Activated T-helper 17 cell treated with anti-CD3 and anti-CD28 coated beads, Interleukin-2, amount 50 U/mL, for 72 hours (primary cell): ENCODE results near the gene LRP1. TPM values are rescaled to one million over a fixed set of nuclear protein-coding genes. Genes with fewer than 3 reads are reported as not detected.

Experiments
- ATAC-seq: fragments of 150-1000 bp; cut with Tn5 transposase; replicated peaks from 2 replicates; pipeline ENCODE4 v1.10.0; 2021; ENCODE audit warnings: mild to moderate bottlenecking, moderate library complexity
- H3K27ac Mint-ChIP-seq: one replicate; pipeline ENCODE4 v1.8.0; 2022; ENCODE audit warnings: mixed read lengths
- H3K27me3 Mint-ChIP-seq: one replicate; pipeline ENCODE4 v1.8.0; 2022; ENCODE audit warnings: mixed read lengths
- H3K36me3 Mint-ChIP-seq: one replicate; pipeline ENCODE4 v1.8.0; 2022; ENCODE audit warnings: low read depth, mild to moderate bottlenecking, mixed read lengths
- H3K4me1 Mint-ChIP-seq: one replicate; pipeline ENCODE4 v1.8.0; 2022; ENCODE audit warnings: mixed read lengths
- H3K4me3 Mint-ChIP-seq: one replicate; pipeline ENCODE4 v1.8.0; 2022; ENCODE audit warnings: mild to moderate bottlenecking, mixed read lengths
- H3K9me3 Mint-ChIP-seq: one replicate; pipeline ENCODE4 v1.8.0; 2022; ENCODE audit warnings: mixed read lengths
- total RNA-seq, 2 donors: library from RNA; stranded (reverse); gene quantifications; one replicate each; pipeline ENCODE4 v1.2.3, GENCODE V29; 2022

LRP1 gene
- total RNA-seq, 2 donors from 2014 or later, result 2.4 to 20.2 TPM

DNA sequence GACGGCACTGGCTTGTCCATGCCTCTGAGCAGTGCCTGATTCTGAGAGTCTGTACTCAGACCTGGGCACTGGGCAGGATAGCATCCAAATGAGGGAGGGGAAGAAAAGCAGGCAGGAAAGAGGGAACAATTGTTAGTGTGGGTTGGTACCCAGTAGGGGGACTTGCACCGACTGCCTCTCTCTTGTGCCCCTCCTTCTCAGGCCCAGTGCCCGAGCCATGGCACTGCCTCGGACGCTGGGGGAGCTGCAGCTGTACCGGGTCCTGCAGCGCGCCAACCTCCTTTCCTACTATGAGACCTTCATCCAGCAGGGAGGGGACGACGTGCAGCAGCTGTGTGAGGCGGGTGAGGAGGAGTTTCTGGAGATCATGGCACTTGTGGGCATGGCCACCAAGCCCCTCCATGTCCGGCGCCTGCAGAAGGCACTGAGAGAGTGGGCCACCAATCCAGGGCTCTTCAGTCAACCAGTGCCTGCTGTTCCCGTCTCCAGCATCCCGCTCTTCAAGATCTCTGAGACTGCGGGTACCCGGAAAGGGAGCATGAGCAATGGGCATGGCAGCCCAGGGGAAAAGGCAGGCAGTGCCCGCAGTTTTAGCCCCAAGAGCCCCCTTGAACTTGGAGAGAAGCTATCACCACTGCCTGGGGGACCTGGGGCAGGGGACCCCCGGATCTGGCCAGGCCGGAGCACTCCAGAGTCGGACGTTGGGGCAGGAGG is 37.2 kb upstream of the LRP1 start:
- peaks cover 27% of the 10 kb centered on the region for H3K4me1 Mint-ChIP-seq
- ATAC-seq, result no peak
- H3K9me3 Mint-ChIP-seq, result no peaks in the 10 kb centered on the region
- no peaks in the 10 kb centered on the region for H3K27me3 Mint-ChIP-seq
- H3K4me3 Mint-ChIP-seq, result peak overlapping the region; percentile 97
- H3K27ac Mint-ChIP-seq, result peak overlapping the region; percentile 11
- peaks cover 89% of the 10 kb centered on the region for H3K36me3 Mint-ChIP-seq

DNA sequence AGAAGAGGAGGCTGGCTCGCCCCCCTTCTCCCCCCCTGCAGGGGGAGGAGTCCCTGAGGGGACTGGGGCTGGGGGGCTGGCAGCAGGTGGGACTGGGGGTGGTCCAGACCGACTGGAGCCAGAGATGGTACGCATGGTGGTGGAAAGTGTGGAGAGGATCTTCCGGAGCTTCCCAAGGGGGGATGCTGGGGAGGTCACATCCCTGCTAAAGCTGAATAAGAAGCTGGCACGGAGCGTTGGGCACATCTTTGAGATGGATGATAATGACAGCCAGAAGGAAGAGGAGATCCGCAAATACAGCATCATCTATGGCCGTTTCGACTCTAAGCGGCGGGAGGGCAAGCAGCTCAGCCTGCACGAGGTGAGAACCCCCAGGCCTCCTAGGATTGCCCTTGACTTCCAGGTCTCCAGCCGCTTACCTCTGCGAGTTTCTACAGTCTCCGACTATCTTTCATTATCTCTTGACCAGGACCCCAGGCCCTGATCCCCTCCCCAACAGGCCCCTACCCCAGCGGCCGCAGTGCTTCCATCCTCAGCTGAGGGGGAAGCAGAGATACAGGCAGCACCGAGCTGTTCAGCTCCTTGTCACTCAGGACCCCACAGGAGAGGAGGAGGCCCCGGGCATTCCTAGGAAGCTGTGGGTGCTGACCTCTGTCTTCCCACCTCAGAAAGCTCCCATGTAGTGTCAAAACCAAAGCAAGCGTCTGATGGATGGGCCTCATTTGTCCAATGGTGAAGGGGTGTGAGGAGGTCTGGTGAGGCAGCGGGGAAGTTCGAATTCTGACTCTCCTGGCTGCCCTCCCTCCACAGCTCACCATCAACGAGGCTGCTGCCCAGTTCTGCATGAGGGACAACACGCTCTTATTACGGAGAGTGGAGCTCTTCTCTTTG is 36.4 kb upstream of the LRP1 start:
- Mint-ChIP-seq H3K9me3 (no peaks in the 10 kb centered on the region), H3K36me3 (peaks cover 89% of the 10 kb centered on the region), H3K4me3 (peak overlapping the region; percentile 97), H3K27ac (peak overlapping the region; percentile 93), H3K4me1 (peaks cover 33% of the 10 kb centered on the region), H3K27me3 (no peaks in the 10 kb centered on the region)
- ATAC-seq, result no peak

DNA sequence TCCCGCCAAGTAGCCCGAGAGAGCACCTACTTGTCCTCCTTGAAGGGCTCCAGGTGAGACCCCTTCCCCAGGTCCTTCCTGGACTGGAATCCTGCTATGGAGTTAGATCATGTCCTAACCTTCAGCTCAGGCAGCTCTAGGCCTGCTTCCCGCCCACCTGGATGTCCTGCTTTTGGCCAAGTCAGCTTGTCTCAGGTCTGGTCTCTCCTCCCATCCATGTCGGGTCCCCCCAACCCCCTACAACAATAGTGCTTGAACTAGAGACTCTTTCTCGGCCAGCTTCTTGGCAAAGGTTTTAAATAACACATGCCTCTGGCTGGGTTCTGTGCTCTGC is 35.8 kb upstream of the LRP1 start:
- no peaks in the 10 kb centered on the region for H3K27me3 Mint-ChIP-seq
- H3K36me3 Mint-ChIP-seq, result peaks cover 94% of the 10 kb centered on the region
- no peaks in the 10 kb centered on the region for H3K9me3 Mint-ChIP-seq
- H3K27ac Mint-ChIP-seq, result peak overlapping the region; percentile 93
- H3K4me1 Mint-ChIP-seq, result peaks cover 38% of the 10 kb centered on the region
- ATAC-seq, result no peak
- peak overlapping the region; percentile 97 for H3K4me3 Mint-ChIP-seq

DNA sequence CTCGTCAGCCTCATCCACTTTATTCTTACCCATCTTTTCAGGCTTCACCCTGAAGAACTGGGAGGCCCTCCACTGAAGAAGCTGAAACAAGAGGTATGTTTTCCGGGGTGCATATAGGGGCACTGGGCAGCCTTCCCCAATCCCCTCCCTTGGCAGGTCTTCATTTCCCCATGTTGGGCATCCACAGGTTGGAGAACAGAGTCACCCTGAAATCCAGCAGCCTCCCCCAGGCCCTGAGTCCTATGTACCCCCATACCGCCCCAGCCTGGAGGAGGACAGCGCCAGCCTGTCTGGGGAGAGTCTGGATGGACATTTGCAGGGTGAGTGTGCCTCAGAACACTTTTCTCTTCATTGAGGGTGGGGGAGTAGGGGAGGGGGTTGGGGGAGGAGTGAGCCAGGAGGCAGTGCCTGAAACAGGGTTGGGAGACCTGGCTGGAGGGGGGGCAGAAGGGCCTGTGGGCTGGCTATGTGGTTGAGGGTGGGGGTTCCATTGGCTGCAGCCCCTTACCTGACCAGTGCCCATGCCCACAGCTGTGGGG is 35.3 kb upstream of the LRP1 start:
- Mint-ChIP-seq H3K4me3 (peak overlapping the region; percentile 97), H3K27ac (peak overlapping the region; percentile 93), H3K4me1 (peaks cover 38% of the 10 kb centered on the region)

DNA sequence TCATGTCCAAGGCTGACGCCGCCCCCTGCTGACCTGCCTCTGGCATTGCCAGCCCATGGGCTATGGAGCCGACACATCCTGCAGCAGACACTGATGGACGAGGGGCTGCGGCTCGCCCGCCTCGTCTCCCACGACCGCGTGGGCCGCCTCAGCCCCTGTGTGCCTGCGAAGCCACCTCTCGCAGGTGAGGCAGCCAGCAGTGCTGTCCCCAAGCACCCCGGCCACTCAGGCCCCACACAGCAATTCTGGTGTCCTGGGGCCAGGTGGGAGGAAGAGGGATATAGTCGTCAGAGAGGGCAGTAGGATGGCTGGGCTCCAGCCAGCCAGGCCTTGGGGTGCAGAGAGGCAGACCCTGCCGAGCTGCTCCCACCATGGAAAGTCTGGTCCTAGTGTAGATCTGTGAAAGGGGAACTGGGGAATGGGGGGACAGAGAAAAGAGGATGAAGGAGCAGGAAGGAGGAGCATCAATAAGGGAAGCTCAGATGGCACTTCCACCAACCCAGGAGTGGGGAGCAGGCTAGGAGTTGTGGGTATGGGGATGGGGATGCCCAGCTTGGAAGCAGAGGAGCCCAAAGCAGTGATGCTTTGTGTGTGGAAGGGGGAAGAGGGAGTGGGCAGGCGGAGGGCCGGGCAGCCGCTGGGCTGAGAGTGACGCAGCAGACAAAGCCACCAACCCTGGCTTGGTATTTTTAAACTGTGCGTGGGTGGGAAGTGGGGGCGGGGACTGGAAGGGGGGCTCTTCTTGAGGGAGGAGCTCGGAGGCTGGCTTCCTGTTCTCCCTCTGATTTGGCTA is 34.7 kb upstream of the LRP1 start:
- no peaks in the 10 kb centered on the region for H3K9me3 Mint-ChIP-seq
- peaks cover 38% of the 10 kb centered on the region for H3K4me1 Mint-ChIP-seq
- H3K4me3 Mint-ChIP-seq, result peak overlapping the region; percentile 97
- peaks cover 95% of the 10 kb centered on the region for H3K36me3 Mint-ChIP-seq
- peak; percentile 44 for ATAC-seq
- H3K27ac Mint-ChIP-seq, result peak overlapping the region; percentile 93
- H3K27me3 Mint-ChIP-seq, result no peaks in the 10 kb centered on the region

More for the DNA sequence above, 35.3 kb upstream of the LRP1 start:
- peaks cover 95% of the 10 kb centered on the region for H3K36me3 Mint-ChIP-seq
- ATAC-seq, result no peak
- no peaks in the 10 kb centered on the region for H3K27me3 Mint-ChIP-seq
- no peaks in the 10 kb centered on the region for H3K9me3 Mint-ChIP-seq

DNA sequence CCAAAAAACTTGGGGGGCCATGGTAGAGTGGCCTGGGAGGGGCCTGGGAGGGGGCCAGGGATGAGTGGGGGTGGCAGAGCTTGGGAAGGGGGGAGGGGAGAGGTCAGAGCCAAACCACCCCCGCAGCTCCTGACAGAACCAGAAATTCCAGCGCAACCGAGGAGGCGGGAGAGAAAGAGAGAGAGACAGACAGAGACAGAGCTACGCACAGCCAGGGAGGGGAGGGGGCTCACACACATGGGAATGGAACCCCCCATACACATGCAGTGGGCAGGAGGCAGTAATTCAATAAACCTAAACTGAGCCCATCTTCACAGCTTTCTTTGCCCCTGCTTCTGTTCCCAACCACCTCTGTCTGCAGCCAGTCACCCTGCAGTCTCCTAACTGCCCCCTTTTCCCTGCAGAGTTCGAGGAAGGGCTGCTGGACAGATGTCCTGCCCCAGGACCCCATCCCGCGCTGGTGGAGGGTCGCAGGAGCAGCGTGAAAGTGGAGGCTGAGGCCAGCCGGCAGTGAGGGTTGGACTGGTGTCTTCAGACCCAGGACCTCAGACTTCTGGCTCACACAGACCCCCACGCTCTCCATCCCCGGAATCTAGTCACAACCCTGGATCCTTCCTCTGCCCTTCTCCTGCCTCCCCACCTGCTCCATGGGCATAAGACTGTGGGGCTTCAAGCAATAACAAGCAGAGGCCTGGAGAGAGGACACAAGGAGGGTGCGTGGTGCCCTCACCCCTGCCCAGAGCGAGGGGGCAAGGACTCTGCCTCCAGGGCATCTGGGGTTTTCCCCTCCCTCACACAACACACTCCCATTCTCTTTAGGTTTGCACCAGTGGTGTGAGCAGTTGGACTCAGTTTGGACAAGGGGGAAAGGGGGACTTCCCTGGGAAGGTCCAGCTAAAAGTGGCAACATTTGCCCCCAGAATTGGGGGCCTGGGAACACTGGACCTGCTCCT is 33.8 kb upstream of the LRP1 start:
- Mint-ChIP-seq H3K27ac (peak overlapping the region; percentile 93), H3K4me3 (peak overlapping the region; percentile 97), H3K9me3 (no peaks in the 10 kb centered on the region), H3K4me1 (peaks cover 47% of the 10 kb centered on the region), H3K36me3 (peaks cover 99% of the 10 kb centered on the region), H3K27me3 (no peaks in the 10 kb centered on the region)
- no peak for ATAC-seq

DNA sequence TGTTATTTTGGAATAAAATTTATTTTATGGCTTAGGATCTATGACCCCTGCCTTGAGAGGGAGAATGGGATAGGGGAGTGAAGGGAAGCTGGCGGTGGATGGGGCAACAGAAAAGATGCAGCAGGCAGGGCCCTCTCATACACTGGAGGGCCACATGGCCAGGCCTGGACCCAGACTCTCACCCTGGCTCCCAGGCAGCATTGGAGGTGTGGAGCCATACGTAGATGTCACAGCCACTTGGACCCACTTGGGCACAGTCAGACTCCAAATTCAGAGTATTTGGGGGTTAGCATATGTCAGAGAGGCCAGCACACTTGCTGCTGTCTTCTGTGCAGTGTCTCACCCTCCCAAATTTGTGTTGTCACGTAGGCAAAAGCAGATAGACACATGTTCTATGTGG is 32.8 kb upstream of the LRP1 start:
- Mint-ChIP-seq H3K36me3 (peaks cover 99% of the 10 kb centered on the region), H3K4me3 (peak overlapping the region; percentile 97), H3K27ac (peak overlapping the region; percentile 93)

DNA sequence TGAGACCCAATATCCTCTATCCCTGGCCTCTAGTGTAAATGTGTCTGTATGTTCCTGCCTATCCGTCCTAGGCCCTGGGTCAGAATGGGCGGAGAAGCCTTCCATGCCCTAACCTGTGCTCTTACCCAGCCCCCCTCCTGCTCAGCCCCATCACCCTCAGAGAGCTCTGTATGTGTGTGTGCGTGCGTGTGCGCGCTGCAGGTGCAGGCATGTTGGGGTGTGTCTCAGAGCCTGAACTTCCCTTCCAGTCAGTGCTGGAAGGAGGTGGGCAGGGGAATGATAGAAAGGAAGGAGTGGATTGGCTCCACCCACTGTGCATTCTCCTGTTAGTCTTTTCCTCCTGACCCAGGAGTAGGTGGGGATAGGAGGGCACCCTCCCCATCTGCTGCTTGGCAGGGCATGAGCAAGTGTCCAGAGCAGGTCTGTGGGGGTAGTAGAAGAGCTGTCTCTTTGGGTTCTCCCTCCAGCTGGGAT is 32.1 kb upstream of the LRP1 start:
- Mint-ChIP-seq H3K27ac (peak overlapping the region; percentile 93), H3K4me1 (peaks cover 43% of the 10 kb centered on the region), H3K36me3 (peaks cover 99% of the 10 kb centered on the region), H3K4me3 (no peak overlapping the region), H3K27me3 (no peaks in the 10 kb centered on the region), H3K9me3 (no peaks in the 10 kb centered on the region)
- ATAC-seq, result no peak

More for the DNA sequence above, 32.8 kb upstream of the LRP1 start:
- no peaks in the 10 kb centered on the region for H3K27me3 Mint-ChIP-seq
- peaks cover 50% of the 10 kb centered on the region for H3K4me1 Mint-ChIP-seq
- ATAC-seq, result peak; percentile 6
- no peaks in the 10 kb centered on the region for H3K9me3 Mint-ChIP-seq

DNA sequence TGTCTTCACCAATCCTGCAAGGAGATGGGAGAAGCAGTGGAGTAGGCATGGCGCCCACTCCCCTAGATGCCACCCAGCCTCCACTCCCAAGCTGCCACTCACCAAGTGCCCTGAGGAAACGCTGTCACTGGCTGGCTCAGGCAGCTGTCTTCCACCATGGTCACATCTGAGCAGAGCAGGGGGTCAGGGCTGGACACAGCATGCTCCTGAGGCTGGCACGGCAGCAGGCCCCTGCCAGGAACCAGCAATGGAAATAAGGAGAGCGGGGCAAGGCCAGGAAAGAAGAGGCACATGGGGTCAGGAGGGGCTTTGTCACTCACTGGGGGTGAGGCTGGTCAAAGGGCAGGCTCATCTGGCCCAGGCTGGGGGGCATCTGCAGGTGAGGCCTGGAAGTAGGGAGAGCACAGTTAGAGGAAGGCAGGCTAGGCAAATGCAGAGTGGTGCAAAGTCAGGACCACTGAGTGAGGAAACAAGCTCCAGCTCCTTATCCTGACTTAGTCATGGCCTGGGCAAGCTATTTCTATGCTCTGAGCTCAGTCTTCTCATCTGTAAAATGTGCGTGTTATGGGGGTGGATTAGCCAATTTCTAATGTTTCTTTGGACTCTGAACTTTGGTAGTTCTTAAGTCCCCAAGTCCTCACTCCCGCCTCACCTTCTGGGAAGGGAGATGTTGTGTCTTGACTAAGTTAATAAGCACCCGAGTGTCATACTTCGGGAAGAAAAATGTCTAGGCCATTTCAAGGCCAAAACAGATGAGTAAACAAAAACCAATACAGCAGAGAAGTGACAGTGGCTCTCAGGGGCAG is 31.3 kb upstream of the LRP1 start:
- H3K9me3 Mint-ChIP-seq, result no peaks in the 10 kb centered on the region
- peaks cover 99% of the 10 kb centered on the region for H3K36me3 Mint-ChIP-seq
- H3K27me3 Mint-ChIP-seq, result no peaks in the 10 kb centered on the region
- peaks cover 42% of the 10 kb centered on the region for H3K4me1 Mint-ChIP-seq
- no peak overlapping the region for H3K4me3 Mint-ChIP-seq
- H3K27ac Mint-ChIP-seq, result peak overlapping the region; percentile 93
- ATAC-seq, result no peak

DNA sequence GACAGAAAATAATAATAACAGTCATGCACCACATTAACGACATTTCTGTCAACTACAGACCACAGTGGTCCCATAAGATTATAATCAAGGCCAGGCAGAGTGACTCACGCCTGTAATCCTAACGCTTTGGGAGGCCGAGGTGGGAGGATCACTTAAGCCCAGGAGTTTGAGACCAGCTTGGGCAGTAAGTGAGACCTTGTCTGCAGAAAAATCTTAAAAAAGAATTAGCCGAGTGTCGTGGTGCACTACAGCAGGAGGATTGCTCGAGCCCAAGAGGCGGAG is 30.8 kb upstream of the LRP1 start:
- Mint-ChIP-seq H3K4me3 (no peak overlapping the region), H3K4me1 (peaks cover 38% of the 10 kb centered on the region), H3K27ac (no peak overlapping the region), H3K9me3 (no peaks in the 10 kb centered on the region), H3K27me3 (no peaks in the 10 kb centered on the region), H3K36me3 (peaks cover 99% of the 10 kb centered on the region)
- no peak for ATAC-seq

DNA sequence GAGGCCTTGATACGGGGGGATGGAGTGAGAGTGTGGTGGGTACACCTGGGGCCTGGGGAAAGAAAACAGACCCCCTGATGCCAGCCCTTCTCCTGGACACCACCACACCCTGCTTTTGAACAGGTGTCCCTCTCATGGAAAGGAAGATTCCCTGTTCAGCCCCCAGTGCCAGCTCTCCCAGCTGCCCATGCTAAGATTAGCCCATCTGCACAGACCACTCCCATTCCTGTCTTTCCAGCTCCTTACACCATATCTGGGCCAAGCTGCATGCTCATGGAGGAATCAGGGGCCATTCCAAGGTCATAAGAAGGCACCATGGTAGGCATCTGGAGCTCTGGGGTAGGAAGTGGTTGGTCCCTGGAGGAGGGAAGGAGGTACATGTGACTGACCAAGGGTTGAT is 29.7 kb upstream of the LRP1 start:
- no peak for ATAC-seq
- Mint-ChIP-seq H3K4me1 (peaks cover 30% of the 10 kb centered on the region), H3K9me3 (no peaks in the 10 kb centered on the region), H3K27me3 (no peaks in the 10 kb centered on the region), H3K27ac (peak overlapping the region; percentile 87), H3K36me3 (peaks cover 99% of the 10 kb centered on the region), H3K4me3 (no peak overlapping the region)

DNA sequence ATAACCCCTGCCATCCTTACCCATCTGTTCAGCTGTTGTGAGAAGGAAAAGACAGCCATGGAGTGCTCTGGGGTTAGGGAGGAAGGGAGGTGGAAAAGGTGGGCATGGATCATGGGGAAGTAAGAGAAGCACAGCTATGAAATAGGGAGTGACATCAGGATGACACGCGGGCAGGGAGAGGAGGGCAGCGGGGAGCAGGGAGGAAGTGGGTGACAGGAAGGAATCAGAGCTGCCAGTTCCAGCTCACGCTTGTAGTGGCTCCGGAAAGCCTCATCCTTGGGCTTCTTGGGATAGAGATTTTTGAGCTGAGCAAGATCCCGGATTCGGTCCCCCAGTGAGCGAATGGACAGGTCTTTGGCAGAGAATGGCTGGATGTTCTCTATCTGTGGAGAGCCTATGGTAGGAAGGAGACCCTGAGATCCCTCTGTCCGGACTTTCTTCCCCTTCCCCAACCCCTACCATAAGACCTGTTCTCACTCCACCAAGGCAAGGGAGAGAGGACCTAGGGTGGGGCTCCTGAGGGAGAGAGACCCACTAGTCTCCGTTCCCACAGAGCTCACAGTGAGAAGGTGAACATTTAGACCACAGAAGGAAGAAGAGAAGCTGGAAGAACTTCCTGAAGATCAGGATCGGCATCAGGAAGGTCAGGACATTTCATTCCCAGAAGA is 29.1 kb upstream of the LRP1 start:
- no peak for ATAC-seq
- H3K4me3 Mint-ChIP-seq, result no peak overlapping the region

More for the DNA sequence above, 29.1 kb upstream of the LRP1 start:
- Mint-ChIP-seq H3K9me3 (no peaks in the 10 kb centered on the region), H3K27ac (peak overlapping the region; percentile 87), H3K4me1 (peaks cover 26% of the 10 kb centered on the region), H3K27me3 (no peaks in the 10 kb centered on the region), H3K36me3 (peaks cover 100% of the 10 kb centered on the region)
